Fibroblast of the aortic adventitia (primary cell): ENCODE data around the gene RASA1. TPM values are rescaled to one million over a fixed set of nuclear protein-coding genes. Genes with fewer than 3 reads are reported as not detected.
"Not testable (repeated sequence)": the region's sequence is repeated elsewhere in the genome, so short reads cannot be mapped to it uniquely, and the experiment has no call there.

Experiments
- DNase-seq: peaks from one replicate; pipeline ENCODE4 v3.0.0-alpha.2; 2010; ENCODE audit warnings: low read depth
- H3K4me3 ChIP-seq: 2 replicates; pipeline ENCODE4 v1.5.1; 2011; ENCODE audit warnings: low read depth, mild to moderate bottlenecking, control low read depth, low read length, moderate library complexity
- total RNA-seq: library from RNA; depleted of rRNA; stranded (reverse); fragments of >200 nt; gene quantifications from 2 replicates; pipeline ENCODE4 v1.2.3, GENCODE V29; 2012; ENCODE audit warnings: low replicate concordance
- TF ChIP-seq, protein P1 (sequence below): IDR thresholded peaks from 2 replicates; pipeline ENCODE4 v1.5.1; 2011; ENCODE audit warnings: mild to moderate bottlenecking, low read length, control low read depth, inconsistent platforms; ENCODE audit not compliant: insufficient read depth

Gene RASA1
- total RNA-seq, 1 donor = 46.2 TPM

DNA sequence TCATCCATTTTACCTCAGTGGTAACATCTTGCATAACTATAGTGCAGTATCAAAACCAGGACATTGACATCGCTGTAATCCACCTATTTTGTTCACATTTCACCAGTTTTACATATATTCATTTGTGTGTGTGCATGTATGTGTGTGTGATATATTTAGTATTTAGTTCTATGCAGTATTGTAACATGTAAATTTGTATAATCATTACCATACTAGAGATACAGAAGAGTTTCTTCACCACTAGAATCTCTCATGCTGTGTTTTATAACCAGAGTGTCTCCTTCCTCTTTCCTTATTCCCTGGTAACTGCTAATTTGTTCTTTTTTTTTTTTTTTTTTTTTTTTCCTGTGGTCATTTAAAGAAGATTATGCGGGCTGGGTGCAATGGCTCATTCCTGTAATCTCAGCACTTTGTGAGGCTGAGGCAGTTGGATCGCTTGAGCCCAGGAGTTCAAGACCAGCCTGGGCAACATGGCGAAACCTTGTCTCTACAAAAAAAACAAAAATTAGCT is 11.0 kb downstream of the RASA1 start:
- DNase-seq = no peak
- no peak overlapping the region for H3K4me3 ChIP-seq

GRCh38 chr5:87282269-87282668 is 14.6 kb downstream of the RASA1 start:
- no peak overlapping the region for H3K4me3 ChIP-seq
- TF ChIP-seq, protein P1, sequence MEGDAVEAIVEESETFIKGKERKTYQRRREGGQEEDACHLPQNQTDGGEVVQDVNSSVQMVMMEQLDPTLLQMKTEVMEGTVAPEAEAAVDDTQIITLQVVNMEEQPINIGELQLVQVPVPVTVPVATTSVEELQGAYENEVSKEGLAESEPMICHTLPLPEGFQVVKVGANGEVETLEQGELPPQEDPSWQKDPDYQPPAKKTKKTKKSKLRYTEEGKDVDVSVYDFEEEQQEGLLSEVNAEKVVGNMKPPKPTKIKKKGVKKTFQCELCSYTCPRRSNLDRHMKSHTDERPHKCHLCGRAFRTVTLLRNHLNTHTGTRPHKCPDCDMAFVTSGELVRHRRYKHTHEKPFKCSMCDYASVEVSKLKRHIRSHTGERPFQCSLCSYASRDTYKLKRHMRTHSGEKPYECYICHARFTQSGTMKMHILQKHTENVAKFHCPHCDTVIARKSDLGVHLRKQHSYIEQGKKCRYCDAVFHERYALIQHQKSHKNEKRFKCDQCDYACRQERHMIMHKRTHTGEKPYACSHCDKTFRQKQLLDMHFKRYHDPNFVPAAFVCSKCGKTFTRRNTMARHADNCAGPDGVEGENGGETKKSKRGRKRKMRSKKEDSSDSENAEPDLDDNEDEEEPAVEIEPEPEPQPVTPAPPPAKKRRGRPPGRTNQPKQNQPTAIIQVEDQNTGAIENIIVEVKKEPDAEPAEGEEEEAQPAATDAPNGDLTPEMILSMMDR = no peak
- DNase-seq = no peak

More for the DNA sequence above, 11.0 kb downstream of the RASA1 start:
- TF ChIP-seq, protein P1 = no peak

DNA sequence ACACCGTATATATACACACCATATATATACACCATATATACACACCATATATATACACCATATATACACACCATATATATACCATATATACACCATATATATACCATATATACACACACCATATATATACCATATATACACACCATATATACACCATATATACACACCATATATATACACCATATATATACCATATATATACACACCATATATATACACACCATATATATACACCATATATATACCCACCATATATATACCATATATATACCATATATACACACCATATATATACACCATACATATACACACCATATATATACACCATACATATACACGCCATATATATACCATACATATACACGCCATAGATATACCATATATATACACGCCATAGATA is 19.6 kb downstream of the RASA1 start:
- not testable (repeated sequence) for DNase-seq, H3K4me3 ChIP-seq

GRCh38 chr5:87298692-87299362 is 31.1 kb downstream of the RASA1 start:
- TF ChIP-seq, protein P1 = no peak
- no peak for DNase-seq
- H3K4me3 ChIP-seq = no peak overlapping the region

- TF ChIP-seq, protein P1 = no peak
- H3K4me3 ChIP-seq = no peak overlapping the region
- DNase-seq = no peak
These were observed 32.5 kb downstream of the RASA1 start for GRCh38 chr5:87300176-87300575.

GRCh38 chr5:87300744-87301143 is 33.1 kb downstream of the RASA1 start:
- TF ChIP-seq, protein P1 = no peak
- H3K4me3 ChIP-seq = no peak overlapping the region
- peak; percentile 82 for DNase-seq

- peak; percentile 29 for DNase-seq
- H3K4me3 ChIP-seq = no peak overlapping the region
- TF ChIP-seq, protein P1 = no peak
These were observed 34.4 kb downstream of the RASA1 start for GRCh38 chr5:87302061-87302460.
